ENCODE results near the gene TPR.

Gene TPR

DNA sequence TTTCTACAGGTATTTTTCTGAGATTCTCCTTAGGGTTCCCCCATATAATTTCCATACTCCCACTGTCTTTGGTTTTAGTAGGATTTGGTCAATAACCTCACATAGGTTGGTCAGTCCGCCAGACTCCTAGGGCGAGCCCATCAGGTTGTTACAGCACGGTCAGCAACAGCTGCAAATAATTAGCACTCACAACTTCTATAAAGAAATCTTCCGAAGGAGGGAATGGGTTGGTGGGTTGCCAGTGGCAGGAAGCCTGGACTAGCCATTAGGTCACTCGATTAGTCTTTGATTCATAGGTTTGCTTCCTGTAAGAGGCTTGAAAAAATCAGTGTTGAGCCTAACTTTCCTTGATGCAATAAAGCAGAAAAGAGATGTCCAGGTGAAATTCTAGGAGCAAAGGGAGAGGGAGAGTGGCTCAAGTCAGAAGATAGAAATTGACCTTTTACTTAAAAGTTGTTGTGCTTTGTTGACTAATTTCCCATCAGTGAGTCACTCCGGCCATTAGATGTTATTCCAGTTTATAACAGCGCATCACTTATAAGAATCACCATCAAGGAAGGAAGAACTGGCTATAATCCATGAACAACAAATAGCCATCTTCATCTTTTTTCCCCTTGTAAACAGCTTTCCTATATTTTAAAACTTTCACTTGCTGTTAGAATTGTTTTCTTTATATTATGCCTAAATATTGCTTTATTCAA, 88.3 kb downstream of the TPR start:
- no peak for DNase-seq

DNA sequence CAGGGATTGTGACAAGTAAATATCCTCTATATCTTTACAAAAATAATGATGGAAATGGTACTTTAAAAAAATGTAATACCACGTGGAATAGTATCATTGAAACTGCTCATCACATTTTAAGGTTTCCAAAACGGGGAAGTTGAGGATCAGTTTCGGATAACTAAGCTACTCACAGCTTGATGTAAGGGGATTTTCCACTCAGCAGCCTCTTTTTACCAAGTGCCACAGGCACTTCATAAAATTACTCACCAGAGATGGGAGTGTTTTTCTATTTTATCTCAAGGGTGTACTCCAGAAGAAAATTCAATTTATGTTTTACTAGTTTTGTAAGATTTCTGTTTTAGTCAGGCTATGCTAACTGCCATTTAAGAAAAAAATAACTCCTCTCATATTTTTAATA, 91.7 kb downstream of the TPR start:
- DNase-seq, result no peak

DNA sequence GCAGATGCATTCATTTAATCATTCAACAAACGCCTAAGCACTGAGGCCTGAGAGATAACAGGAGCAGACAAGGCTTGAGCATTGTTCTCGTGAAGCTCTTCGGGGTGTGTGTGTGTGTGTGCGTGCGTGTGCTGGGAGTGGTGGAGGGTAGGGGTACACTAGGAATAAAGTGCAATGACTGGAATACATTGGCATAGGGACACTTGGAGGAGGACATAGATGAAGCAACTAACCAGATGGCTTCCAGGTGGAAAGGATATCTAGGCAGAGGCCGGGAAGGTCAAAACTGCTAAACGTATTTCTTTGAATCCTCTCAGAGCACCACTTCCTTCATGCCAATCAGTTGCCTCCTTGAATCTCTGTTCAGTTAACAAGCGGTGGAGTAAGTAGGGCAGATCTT, 92.6 kb downstream of the TPR start:
- DNase-seq, result no peak

DNA sequence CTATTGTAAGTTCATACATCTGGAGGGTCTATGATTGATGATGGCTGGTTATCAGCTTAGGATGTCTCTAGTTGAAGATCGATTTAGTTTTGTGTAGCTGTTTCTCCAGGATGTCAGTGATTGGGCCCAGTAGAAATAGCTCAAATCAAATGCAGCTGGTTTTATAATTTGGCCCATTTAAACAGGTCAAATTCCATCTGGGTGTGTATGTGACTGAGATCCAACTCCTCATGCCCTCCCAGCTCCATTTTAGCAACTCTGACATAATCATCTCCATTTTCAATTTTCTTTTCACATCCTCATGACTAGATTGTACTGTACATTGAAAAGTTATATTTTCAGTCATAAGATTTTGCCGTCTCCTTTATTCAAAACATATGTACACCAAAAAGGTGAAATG, 99.2 kb downstream of the TPR start:
- DNase-seq, result no peak

GRCh38 chr1:186272486-186272885, 102.6 kb downstream of the TPR start:
- no peak for DNase-seq

DNA sequence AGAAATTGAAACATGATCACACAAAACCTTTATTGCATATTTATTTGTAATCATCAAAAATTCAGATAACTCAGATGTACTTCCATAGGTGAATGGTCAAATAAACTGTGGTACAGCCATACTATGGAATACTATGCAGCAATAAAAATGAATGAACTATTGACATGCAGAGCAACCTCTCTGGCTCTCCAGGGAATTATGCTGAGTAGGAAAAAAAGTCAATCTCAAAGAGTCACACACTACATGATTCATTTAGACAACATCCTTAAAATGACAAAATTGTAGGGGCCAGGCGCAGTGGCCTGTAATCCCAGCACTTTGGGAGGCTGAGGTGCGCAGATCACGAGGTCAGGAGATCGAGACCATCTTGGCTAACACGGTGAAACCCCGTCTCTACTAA, 104.0 kb downstream of the TPR start:
- no peak for DNase-seq

Data from SHP77 treated with DMSO at 0.1 percent for 48 hours (cell line).